GM21447 (cell line): ENCODE results near the gene ZNF580.

Experiments
- ATAC-seq: cut with Tn5 transposase; IDR thresholded peaks from one replicate; pipeline ENCODE4 v1.9.1; 2021; ENCODE audit not compliant: unreplicated experiment

The ZNF580 gene

DNA sequence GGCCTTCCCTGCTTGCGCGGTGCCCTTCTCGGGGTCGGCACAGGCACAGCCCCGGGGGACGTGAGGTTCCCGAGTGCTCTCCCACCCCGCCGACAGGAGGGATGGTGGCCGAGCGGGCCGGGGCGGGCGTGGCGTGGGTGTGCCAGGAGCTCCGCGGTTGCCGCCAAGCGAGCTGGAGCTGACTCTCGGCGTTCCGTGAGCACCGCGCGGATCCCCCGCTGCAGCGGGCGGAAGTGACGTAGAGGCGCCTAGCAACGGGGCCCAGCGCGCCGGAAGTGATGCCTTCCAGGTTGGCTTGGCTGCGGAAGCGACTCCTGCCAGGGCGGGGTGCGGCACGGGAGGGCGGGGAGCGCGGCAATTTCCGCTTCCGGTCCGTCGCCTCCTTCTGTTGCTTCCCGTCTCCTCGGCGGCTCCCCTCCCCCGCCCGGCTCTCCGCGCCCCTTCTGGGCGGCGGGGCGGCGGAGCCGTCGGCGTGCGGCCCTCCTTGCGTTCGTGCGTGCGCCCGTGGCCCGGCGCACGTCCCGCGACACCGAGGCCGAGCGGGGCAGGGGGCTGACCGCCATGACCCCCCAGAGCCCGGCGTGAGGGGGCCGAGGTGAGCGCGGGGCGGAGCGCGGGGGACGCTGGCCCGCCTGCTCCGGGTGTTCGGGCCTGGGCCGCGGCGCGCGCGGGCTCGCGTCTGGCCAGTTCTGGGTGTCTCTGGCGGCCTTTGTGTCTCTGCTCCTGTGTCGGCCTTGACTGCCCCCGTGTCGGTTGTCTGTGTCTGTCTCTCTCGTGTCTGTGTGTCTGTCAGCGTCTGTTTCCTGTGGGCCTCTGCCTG is 34.2 kb downstream of the ZNF580 start, which contains the start of gene EPN1:
EPN1 (plus strand) TSS at position 386 of the 820 bp plus-strand sequence. CDS start 3,402 bp downstream, outside the sequence.
- peak; percentile 50 for ATAC-seq

DNA sequence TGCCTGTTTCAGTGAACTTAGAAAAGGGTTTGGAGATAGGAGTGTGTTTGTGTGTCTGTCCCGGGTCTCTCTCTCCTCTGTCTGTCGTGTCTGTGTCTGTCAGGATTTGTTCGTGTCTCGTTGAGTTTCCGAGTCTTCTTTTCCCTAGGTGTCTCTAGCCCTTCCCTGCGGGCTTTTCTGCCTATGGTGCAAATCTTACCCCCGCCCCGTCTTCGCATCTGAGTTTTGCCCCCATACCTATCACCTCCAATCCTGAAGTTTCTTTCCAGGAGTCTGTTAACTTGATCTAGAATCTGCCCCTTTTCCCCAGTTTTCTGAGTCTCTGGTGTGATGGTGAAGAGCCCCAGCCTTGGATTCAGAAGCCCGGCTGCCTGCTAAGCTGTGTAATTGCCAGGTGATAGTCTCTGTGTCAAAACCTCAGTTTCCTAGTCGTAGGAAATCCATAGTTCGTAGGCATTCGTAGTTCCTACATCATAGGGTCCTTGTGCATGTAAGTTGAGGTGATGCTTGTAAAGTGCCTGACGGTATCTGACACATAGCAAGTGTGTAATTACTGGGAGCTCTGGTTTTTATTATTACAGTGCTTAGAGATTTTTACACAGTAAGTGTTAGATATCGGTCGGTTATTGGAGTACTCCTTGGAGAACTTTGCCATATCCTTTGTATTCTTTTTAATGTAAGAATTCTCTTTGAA is 35.0 kb downstream of the ZNF580 start:
- no peak for ATAC-seq

DNA sequence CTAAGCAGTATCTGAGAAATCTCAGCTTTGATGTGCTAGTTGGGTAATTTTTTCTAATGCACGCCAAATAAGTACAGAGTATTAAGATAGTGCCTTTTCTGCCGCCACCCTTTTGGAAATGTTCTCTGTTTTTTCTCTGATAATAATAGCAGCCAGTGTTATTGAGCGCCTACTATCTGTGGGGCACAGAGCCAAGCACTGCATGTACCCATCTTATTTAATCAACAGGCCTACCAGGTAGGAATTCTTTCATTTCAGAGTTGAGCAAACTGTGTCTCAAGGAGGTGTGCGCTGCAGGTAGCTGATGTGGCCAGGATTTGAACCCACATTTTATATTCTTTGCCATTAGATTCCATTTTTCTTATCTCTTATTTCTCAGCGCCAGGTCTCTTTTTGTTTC is 35.6 kb downstream of the ZNF580 start:
- ATAC-seq, result no peak

DNA sequence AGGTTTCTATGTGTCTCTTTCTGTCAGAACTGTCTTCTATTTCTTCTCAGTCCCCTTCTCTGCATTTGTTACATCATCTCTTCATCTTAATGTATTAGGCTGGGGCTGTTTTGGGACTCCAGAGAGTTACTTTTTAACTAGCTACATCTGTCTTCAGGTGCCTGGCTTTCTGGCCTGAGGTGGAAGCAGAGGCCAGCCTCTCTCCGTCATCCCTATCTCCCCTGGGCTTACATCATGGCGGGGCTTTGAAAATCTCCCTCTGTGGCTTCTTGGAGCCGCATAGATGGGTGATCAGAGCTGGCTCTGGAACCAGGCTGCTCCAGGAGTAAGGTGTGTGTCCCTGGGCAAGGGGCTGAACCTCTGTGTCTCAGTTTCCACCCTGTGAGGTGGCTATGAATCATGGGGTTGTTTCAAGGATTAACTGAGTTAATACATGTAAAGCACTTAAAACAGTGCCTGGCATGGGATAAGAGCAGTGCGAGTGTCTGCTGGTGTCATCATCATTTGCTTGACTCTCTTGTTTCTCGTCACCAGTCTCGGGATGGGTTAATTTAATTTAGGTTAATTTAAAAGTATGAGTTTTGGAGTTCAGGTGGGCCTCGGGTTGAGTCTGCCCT is 36.2 kb downstream of the ZNF580 start:
- no peak for ATAC-seq

DNA sequence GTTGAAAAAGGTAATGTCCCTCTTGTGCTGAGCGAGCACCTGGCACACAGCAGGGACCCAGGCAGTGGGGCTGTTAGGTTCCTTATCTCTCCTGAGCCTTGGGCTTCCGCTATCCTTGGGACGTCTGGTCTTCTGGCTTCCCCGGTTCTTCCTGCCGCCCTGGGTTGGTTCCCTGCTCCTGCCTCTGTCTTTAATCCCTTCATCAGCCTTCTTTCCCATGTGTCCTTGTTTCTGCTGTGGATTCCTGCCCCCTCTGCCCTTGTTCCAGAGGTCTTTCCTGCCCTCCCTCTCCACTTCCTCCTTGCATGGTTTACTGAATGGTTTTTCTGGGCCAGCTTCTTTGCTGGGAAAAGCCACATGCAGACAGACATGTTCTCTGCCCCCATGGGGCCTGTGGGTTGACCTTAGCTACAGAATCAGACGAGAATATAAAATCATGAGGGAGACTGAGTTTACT is 36.8 kb downstream of the ZNF580 start:
- no peak for ATAC-seq

DNA sequence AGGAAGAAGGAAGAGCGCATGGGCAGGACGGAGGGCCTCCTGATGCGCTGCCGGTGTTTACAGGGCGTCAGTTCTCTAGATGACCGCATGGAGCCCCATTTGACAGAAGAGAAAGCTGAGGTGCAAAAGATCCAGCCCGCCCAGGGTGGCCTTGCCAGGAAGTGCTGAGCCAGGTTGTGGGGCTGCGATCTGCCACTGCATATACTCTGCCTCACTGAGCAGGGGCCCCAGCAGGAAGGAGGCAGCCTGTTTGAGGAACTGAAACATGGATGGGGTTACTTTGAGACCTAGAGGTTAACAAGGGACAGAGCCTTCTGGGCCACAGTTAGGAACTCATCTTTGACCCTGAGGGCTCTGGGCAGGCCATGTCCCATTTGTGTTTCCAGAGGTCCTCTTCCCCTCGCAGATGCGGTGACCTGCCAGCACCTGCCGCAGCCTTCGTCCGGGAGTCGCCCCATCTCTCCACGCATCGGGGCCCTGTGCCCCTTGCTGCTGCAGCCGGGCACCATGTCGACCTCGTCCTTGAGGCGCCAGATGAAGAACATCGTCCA is 37.4 kb downstream of the ZNF580 start:
- ATAC-seq, result peak; percentile 71

DNA sequence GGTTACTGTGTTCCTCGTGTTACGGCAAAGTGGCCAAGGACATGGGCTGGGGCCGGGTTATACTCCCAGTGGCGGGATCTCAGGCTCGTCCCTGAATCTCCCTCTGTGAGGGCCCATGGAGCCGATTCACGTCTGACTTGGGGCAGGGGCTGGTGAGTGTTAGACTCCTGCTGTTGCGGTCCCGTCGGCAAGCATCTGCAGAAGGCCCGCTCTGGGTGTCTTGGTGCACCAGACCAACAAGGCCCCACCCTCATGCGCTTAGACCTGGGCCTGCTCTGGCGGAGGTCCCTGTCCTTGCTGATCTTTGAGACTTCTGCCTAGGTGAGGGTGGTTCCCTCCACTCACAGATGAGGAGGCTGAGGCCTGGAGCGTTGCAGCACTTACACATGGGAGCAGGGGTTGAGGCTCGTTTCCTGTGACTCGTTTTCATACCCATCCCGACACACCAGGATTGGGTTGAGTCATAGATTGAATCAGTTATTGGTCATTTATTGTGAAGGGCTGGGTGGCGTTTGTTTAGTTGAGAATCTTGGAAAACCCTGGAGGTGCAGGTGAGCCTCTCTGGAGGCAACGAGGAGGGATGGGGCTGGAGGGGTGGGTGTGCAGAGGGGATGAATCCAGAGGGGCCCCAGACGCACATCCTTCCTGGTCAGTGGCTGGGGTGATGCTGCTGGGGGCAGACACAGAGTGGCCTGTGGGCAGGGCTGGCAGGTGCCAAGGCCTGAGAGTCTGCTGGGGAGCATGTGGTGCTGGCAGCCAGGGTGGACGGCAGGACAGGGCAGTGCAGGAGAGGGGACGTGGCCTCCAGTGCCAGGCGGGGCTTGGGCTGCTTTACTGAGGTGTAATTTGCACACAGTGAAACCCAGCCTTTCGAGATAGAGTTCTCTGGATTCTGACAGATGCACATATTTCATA is 38.8 kb downstream of the ZNF580 start:
- ATAC-seq, result no peak

DNA sequence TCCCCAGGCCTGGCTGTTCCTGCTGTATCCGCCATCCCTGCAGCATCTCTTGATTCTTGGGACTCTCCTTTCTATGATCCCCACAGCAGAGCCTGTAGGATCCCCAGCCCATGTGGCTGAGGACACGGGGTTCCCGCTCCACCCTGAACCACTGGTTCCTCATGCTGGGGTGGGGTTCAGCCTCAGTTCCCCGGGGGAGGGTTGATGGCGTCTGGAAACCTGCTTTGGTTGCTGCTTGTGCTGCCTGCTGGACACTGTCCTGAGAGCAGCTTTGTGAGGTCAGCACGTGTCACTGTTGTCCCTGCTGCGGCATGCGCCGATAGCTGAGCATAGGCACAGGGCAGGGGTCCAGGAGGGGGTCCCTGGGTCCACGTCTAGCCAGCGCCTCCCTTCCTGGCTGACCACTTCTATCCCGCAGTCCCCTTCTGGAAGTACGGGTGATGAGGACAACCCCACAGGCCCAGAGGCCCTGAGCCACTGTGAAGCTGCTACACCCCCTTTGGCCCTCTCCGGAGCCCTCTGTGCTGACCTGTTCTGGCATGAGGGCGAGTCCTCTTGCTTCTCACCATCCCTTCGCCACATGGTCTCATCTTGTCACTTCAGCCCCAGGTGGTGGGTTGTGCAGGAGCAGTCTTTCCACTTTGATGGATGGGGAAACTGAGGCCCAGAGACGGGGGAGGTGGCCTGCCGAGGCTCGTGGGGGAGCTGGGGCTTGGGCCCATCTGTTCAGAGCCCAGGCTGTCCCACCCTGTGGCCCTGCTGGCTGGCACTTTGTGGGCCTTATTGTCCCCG is 39.7 kb downstream of the ZNF580 start:
- ATAC-seq, result no peak

DNA sequence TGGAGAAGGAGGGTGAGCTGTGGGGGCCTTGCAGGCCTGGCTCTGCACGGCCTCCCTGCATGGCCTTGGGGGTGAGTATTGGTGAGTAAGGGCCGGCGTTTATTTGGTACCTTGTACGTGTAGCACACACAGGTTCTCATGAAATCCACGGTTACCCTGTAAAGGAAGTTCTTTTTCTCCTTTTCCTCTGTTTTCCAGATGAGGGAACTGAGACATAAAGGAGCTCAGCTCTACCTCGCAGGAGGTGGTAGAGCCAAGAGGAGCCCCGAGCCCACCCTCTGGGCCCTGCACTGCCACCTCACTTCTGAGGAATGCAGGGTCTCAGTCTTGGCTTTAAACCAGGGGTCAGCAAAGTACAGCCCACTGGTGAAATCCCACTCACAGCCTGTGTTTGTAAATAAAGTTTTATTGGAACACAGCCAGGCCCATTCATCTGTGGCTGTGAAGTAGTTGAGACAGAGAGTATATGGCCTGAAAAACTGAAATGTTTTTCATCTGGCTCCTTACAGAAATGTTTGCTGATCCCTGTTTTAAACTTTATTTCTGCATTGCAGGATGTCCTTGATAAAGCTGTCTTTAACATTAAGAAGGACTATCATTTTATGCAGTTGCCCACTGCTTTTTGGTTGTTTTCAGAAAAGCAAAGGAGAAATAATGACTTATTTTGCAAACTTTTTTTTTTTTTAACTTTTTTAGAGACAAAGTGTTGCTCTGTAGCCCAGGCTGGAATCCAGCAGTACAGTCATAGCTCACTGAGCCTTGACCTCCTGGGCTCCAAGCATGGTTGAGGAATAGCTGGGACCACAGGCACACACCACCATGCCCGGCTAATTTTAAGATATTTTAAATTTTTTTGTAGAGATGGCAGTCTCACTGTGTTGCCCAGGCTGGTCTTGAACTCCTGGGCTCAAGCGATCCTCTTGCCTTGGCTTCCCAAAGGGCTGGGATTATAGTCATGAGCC is 40.6 kb downstream of the ZNF580 start:
- no peak for ATAC-seq

DNA sequence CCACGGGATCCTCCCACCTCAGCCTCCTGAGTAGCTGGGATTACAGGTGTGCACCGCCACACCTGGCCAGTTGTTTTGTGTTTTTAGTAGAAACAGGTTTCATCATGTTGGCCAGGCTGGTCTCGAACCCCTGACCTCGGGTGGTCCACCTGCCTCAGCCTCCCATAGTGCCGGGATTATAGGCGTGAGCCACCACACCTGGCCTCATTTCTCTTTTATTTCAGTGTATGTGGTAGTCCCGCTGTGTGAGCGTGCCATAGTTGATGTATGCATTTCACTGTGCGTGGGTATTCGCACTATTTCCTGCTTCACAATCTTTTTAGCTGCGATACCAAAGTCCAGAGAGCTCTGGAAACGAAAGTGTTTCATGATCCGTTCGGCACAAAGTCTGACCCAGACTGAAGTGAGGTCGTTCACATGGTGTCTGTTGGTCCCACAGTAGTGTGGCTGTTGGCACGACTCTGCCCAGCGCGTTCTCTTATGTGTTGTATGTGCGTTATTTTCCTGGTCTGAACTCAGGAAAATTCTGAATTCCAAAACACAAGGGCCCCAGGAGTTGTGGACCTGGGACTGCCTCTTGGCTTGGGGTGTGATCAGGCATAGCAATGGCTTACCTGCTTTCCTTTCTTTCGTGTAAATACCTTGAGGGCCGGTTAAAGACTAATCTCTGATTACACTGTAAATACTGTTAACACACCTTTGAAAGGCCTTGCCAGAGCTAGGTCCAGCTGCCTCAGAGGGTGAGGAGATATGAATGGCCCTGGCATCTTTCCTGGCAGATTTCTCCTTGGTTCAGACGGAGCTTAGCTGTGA is 42.9 kb downstream of the ZNF580 start:
- ATAC-seq, result no peak

DNA sequence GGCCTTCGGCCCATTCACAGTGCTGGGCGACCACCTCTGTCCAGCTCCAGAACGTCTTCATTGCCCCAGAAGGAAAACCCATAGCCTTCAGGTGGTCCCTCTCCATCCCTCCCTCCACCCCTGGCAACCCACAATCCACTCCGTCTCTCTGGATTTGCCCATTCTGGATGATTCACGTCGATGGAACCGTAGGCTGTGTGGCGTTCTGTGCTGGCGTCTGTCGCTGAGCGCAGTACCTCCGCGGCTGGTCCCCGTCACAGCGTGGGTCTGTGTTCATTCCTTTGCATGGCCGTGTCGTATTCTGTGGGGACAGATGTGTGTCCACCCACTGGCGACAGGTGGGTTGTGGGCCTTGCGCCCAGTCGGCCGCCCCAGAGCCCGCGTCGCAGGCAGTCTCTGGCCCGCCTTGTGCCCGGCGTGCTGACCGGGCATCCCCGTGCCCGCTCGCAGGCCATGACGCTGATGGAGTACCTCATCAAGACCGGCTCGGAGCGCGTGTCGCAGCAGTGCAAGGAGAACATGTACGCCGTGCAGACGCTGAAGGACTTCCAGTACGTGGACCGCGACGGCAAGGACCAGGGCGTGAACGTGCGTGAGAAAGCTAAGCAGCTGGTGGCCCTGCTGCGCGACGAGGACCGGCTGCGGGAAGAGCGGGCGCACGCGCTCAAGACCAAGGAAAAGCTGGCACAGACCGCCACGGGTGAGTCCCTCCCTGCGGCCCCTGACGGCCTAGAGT is 44.3 kb downstream of the ZNF580 start:
- ATAC-seq, result no peak

DNA sequence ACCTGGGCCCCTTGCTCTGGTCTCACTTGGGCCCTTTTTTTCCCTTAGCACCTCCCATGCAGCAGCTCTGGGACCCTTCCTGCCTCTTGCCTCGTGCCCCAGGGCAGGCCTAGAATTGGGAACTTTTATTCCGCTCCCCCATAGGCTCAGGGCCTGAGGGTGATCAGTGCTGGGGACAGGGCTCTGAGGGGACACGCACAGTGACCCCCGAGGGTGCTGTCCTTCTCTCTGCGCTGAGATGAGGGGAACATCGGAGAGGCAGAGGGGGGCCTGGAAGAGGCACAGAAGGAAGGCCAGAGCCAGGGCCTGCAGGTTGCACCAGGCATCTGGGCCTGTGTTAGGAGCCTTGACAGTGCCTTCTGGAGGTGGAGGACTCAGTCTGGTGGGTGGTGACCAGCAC is 45.0 kb downstream of the ZNF580 start:
- no peak for ATAC-seq

DNA sequence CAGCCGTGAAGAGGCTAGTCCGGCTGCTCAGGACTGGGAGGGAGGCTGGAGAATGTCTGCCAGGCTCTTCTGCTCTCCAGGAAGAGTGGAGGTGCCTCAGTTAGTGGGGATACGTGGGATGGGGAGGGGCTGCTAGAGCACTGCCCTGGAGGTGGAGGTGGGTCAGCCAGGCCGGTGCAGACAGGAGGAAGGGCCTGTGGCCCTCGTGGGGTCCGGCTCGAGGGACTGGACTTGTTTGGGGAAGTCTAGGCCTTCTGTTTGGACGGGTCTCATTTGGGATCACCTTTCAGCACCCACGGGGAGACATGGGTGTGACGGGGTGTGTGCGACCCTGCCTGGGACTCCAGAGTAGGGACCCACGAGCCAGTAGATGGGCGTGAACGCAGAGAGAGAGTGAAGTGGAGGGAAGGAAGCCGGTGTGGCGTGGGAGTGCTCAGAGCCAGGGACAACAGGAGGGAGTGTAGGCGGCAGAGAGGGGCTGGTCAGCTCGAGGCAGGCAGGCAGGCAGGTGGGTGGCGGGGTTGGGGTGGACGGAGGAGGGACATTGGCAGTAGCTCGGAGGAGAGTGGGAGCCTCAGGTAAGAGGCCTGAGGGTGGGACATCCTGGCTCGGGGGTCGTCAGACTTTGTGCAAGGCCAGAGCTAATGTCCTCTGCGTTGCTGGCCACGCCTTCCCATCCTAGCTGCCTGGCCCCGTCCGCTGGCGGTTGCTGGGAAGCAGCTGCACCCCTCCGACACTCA is 45.7 kb downstream of the ZNF580 start:
- ATAC-seq, result no peak

DNA sequence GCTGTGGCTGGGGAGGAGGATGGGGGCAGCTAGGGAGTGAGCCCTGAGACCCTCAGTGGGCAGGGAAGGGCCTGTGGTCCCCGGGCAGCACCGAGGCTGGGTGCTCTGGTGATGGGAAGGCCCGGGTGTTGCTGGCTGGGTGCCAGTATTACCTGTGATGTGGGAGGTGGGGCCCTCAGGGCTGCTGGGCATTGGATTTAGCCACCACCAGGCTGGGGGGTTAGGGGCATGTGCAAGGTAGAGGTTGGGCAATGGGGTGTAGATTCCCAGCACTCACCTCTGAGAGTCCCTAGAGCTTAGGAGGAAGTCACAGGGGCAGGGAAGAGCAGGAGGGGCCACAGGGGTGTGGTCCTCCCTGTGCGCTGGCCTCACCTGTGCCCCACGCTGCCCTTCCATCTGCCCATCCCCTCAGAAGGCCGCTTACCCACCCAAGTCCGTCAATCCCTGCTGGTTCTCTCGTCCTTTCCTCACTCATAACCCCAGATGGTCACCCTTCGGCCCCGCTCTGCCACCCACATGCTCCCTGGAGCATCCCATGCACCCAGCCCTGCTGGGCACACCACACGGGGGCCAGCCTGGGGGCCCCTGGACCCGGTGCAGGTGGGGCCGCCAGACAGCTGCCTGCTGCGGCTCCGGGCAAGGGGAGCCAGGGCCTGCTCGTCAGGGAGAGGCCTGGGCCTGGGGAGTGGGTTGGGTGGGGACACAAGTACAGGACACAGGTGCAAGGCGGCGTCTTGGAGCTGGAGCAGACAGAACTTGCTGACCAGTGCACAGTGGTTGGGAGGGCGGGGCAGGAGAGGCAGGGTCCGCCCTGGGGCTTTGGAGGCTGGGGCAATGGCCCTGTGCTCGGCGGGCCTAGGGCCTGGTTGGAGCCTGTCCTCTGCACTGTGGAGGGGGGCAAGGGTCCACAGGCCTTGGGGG is 46.7 kb downstream of the ZNF580 start:
- ATAC-seq, result no peak
